Naive thymus-derived CD4-positive, alpha-beta T cell (primary cell): ENCODE data around the gene RAP1A. TPM values are rescaled to one million over a fixed set of nuclear protein-coding genes. Genes with fewer than 3 reads are reported as not detected.
A peak's percentile ranks its signal among the peaks of the same experiment; 100 is the strongest.

Experiments used
- ATAC-seq: fragments of 150-1000 bp; cut with Tn5 transposase; 2 replicates; pipeline ENCODE4 v1.10.0; 2021; ENCODE audit warnings: mild to moderate bottlenecking, moderate library complexity
- CTCF ChIA-PET: fragments of 350-600 bp; sonication (Branson Sonifier 250); formaldehyde crosslinking; loops from one replicate; lab custom pipeline; 2021; ENCODE audit warnings: antibody characterized with exemption; lab: Charles Lee
- POLR2A ChIA-PET: fragments of 350-600 bp; sonication (Branson Sonifier 250); formaldehyde crosslinking; loops from one replicate; lab custom pipeline; 2021; ENCODE audit warnings: antibody characterized with exemption, inconsistent platforms; lab: Charles Lee
- DNase-seq, 9 donors: peaks; one replicate each; pipeline versions ENCODE4 v3.0.0 to v3.0.0-alpha.2; 2020 to 2022; ENCODE audit warnings: mixed read lengths in 1 of 9
- H3K27ac ChIP-seq: one replicate; pipeline ENCODE4 v1.7.0; 2013; ENCODE audit warnings: mild to moderate bottlenecking, low read depth, low read length, moderate library complexity
- H3K27me3 ChIP-seq, 2 donors: one replicate each; pipeline ENCODE4 v1.7.0; 2013; ENCODE audit warnings: low read length in 2 of 2, mild to moderate bottlenecking in 2 of 2, moderate library complexity in 2 of 2; ENCODE audit not compliant: control insufficient read depth in 2 of 2, insufficient read depth in 2 of 2
- H3K36me3 ChIP-seq, 3 experiments: 1 replicate in 2 of 3; 2 replicates in 1 of 3; pipeline ENCODE4 v1.7.0; 2013; ENCODE audit warnings: low read length in 3 of 3, mild to moderate bottlenecking in 3 of 3, moderate library complexity in 1 of 3; ENCODE audit not compliant: insufficient read depth in 3 of 3, control insufficient read depth in 2 of 3
- H3K4me1 ChIP-seq, 2 donors: one replicate each; pipeline ENCODE4 v1.7.0; 2013; ENCODE audit warnings: low read length in 2 of 2, mild to moderate bottlenecking in 2 of 2, moderate library complexity in 1 of 2; ENCODE audit not compliant: control insufficient read depth in 2 of 2, insufficient read depth in 2 of 2
- H3K4me3 ChIP-seq: 2 replicates; pipeline ENCODE4 v1.7.0; 2013; ENCODE audit warnings: mild to moderate bottlenecking, low read length
- H3K9me3 ChIP-seq, 3 experiments: 1 replicate in 2 of 3; 2 replicates in 1 of 3; pipeline ENCODE4 v1.7.0; 2013; ENCODE audit warnings: low read length in 3 of 3; ENCODE audit not compliant: control insufficient read depth in 2 of 3
- H3K27ac Mint-ChIP-seq, 9 donors: one replicate each; pipeline ENCODE4 v1.8.0; 2020 to 2022; ENCODE audit warnings: mixed read lengths in 9 of 9, mild to moderate bottlenecking in 8 of 9, moderate library complexity in 5 of 9, inconsistent platforms in 2 of 9
- H3K27me3 Mint-ChIP-seq, 5 donors: one replicate each; pipeline ENCODE4 v1.8.0; 2021 to 2022; ENCODE audit warnings: mixed read lengths in 5 of 5, mild to moderate bottlenecking in 1 of 5
- H3K36me3 Mint-ChIP-seq, 5 donors: one replicate each; pipeline ENCODE4 v1.8.0; 2020 to 2022; ENCODE audit warnings: mixed read lengths in 5 of 5, mild to moderate bottlenecking in 3 of 5, inconsistent platforms in 1 of 5
- H3K4me1 Mint-ChIP-seq, 7 donors: one replicate each; pipeline ENCODE4 v1.8.0; 2020 to 2022; ENCODE audit warnings: mixed read lengths in 7 of 7, mild to moderate bottlenecking in 3 of 7, inconsistent platforms in 1 of 7
- H3K4me3 Mint-ChIP-seq, 10 donors: one replicate each; pipeline ENCODE4 v1.8.0; 2020 to 2022; ENCODE audit warnings: mild to moderate bottlenecking in 10 of 10, mixed read lengths in 10 of 10, moderate library complexity in 6 of 10, inconsistent platforms in 2 of 10
- H3K9me3 Mint-ChIP-seq, 11 donors: one replicate each; pipeline ENCODE4 v1.8.0; 2020 to 2022; ENCODE audit warnings: mixed read lengths in 11 of 11, mild to moderate bottlenecking in 4 of 11, inconsistent platforms in 1 of 11, moderate library complexity in 1 of 11
- intact Hi-C, 2 donors: fragments of 100-400 bp; cut with micrococcal nuclease; formaldehyde crosslinking; loops; one replicate each; pipeline ENCODE4 v1.15.1; 2023
- polyA plus RNA-seq, 2 donors: library from polyadenylated mRNA; unstranded; fragments of 300-500 nt; fragmentation: Illumina TruSeq; gene quantifications; one replicate each; pipeline ENCODE4 v1.2.3, GENCODE V29; 2021
- total RNA-seq, 6 experiments: library from RNA in 5 of 6; stranded (reverse) in 5 of 6; gene quantifications; 1 replicate in 5 of 6; 2 replicates in 1 of 6; pipeline ENCODE4 v1.2.3 and lab custom pipeline; 2021 to 2026

RAP1A gene
- total and polyA plus RNA-seq, 7 experiments from 2014 or later, result 37.6 to 183 (median 100) TPM

- H3K27ac ChIP-seq, result peak overlapping the region; percentile 35
- CTCF ChIA-PET, result interaction anchor here (0.6 to 3.4 kb wide), 3 partner anchors 24 to 582 kb away, joined by 3 to 12 read pairs (median 5); no protein-coding TSS in a partner anchor
Measured at GRCh38 chr1:111690306-111690617, 70.7 kb downstream of the RAP1A start.

GRCh38 chr1:111691886-111692285 lies 72.3 kb downstream of the RAP1A start:
- Histone ChIP-seq H3K27me3 (no peaks in the 10 kb centered on the region), H3K9me3 (no peaks in the 10 kb centered on the region), H3K4me1 (peaks cover 8 to 13% of the 10 kb centered on the region in 2 donors), H3K36me3 (peaks cover 0 to 31% (median 0%) of the 10 kb centered on the region in 3 experiments), H3K4me3 (no peak overlapping the region), H3K27ac (peak overlapping the region; percentile 19)
- CTCF ChIA-PET, result interaction anchor here (1.9 kb wide), 1 partner anchor 184 kb away, joined by 11 read pairs; no protein-coding TSS in a partner anchor
- intact Hi-C loops, result loop anchor here in 1 of 2 donors (2.0 to 5.0 kb wide), 2 partner anchors 70 to 183 kb away; no protein-coding TSS in a partner anchor
- Mint-ChIP-seq H3K36me3 (peaks cover 14 to 40% (median 18%) of the 10 kb centered on the region in 5 donors), H3K4me3 (no peak overlapping the region), H3K9me3 (peaks cover 0 to 5% (median 0%) of the 10 kb centered on the region in 11 donors), H3K27me3 (no peaks in the 10 kb centered on the region), H3K4me1 (peaks cover 39 to 82% (median 67%) of the 10 kb centered on the region in 7 donors), H3K27ac (peak overlapping the region in 8 of 9 donors; percentile 8 to 63 (median 50))
- DNase-seq, result no peak
- POLR2A ChIA-PET, result no interaction called here
- no peak for ATAC-seq

More at GRCh38 chr1:111690306-111690617, 70.7 kb downstream of the RAP1A start:
- Mint-ChIP-seq H3K27me3 (no peaks in the 10 kb centered on the region), H3K27ac (peak overlapping the region in 8 of 9 donors; percentile 30 to 88 (median 55)), H3K4me1 (peaks cover 40 to 86% (median 73%) of the 10 kb centered on the region in 7 donors), H3K9me3 (peaks cover 0 to 8% (median 2%) of the 10 kb centered on the region in 11 donors), H3K4me3 (peak overlapping the region in 5 of 10 donors; percentile 7 to 55 (median 16)), H3K36me3 (peaks cover 14 to 39% (median 26%) of the 10 kb centered on the region in 5 donors)
- Histone ChIP-seq H3K4me1 (peaks cover 8 to 12% of the 10 kb centered on the region in 2 donors), H3K36me3 (peaks cover 0 to 24% (median 0%) of the 10 kb centered on the region in 3 experiments), H3K27me3 (no peaks in the 10 kb centered on the region), H3K9me3 (no peaks in the 10 kb centered on the region), H3K4me3 (no peak overlapping the region)
- DNase-seq (no peak), ATAC-seq (no peak)
- POLR2A ChIA-PET, result interaction anchor here (0.5 to 1.4 kb wide), 4 partner anchors 29 to 526 kb away, joined by 3 to 4 read pairs (median 4); partner anchors contain the start of gene RAP1A
- intact Hi-C loops, result loop anchor here in 1 of 2 donors (5.0 kb wide), 1 partner anchor 68 kb away; no protein-coding TSS in a partner anchor

GRCh38 chr1:111695801-111696200 lies 76.2 kb downstream of the RAP1A start:
- H3K4me3 Mint-ChIP-seq, result no peak overlapping the region
- no peaks in the 10 kb centered on the region for H3K9me3 Mint-ChIP-seq
- no peak for ATAC-seq
- H3K27me3 Mint-ChIP-seq, result no peaks in the 10 kb centered on the region
- DNase-seq, result no peak
- peaks cover 19 to 50% (median 38%) of the 10 kb centered on the region in 7 donors for H3K4me1 Mint-ChIP-seq
- ChIA-PET CTCF (no interaction called here), POLR2A (no interaction called here)
- Histone ChIP-seq H3K27me3 (no peaks in the 10 kb centered on the region), H3K27ac (peak overlapping the region; percentile 36), H3K9me3 (no peaks in the 10 kb centered on the region), H3K36me3 (peaks cover 5 to 67% (median 27%) of the 10 kb centered on the region in 3 experiments), H3K4me1 (peaks cover 0 to 7% of the 10 kb centered on the region in 2 donors), H3K4me3 (no peak overlapping the region)
- peak overlapping the region in 7 of 9 donors; percentile 2 to 76 (median 55) for H3K27ac Mint-ChIP-seq
- H3K36me3 Mint-ChIP-seq, result peaks cover 26 to 44% (median 35%) of the 10 kb centered on the region in 5 donors
- intact Hi-C loops, result no loop called here

- Mint-ChIP-seq H3K36me3 (peaks cover 28 to 47% (median 39%) of the 10 kb centered on the region in 5 donors), H3K27ac (peak overlapping the region in 8 of 9 donors; percentile 21 to 63 (median 51)), H3K27me3 (no peaks in the 10 kb centered on the region), H3K4me3 (no peak overlapping the region), H3K4me1 (peaks cover 18 to 46% (median 43%) of the 10 kb centered on the region in 7 donors), H3K9me3 (no peaks in the 10 kb centered on the region)
- POLR2A ChIA-PET, result no interaction called here
- H3K27me3 ChIP-seq, result no peaks in the 10 kb centered on the region
- ATAC-seq (no peak), DNase-seq (no peak)
- no peaks in the 10 kb centered on the region for H3K9me3 ChIP-seq
- no peak overlapping the region for H3K4me3 ChIP-seq
- CTCF ChIA-PET, result interaction anchor here (0.7 kb wide), 1 partner anchor 180 kb away, joined by 3 read pairs; no protein-coding TSS in a partner anchor
- H3K27ac ChIP-seq, result no peak overlapping the region
- H3K4me1 ChIP-seq, result peaks cover 0 to 3% of the 10 kb centered on the region in 2 donors
- peaks cover 5 to 73% (median 32%) of the 10 kb centered on the region in 3 experiments for H3K36me3 ChIP-seq
- intact Hi-C loops, result no loop called here
Measured at GRCh38 chr1:111696330-111696729, 76.7 kb downstream of the RAP1A start.

GRCh38 chr1:111699268-111699667 lies 79.7 kb downstream of the RAP1A start:
- H3K27ac Mint-ChIP-seq, result peak overlapping the region in 6 of 9 donors; percentile 0 to 71 (median 36)
- no peak overlapping the region for H3K27ac ChIP-seq
- CTCF ChIA-PET, result interaction anchor here (1.8 kb wide), 2 partner anchors 14 to 192 kb away, joined by 4 to 7 read pairs; no protein-coding TSS in a partner anchor
- peaks cover 8 to 77% (median 49%) of the 10 kb centered on the region in 3 experiments for H3K36me3 ChIP-seq
- ATAC-seq, result no peak
- peaks cover 0 to 3% of the 10 kb centered on the region in 2 donors for H3K4me1 ChIP-seq
- DNase-seq, result no peak
- H3K36me3 Mint-ChIP-seq, result peaks cover 19 to 53% (median 39%) of the 10 kb centered on the region in 5 donors
- H3K27me3 Mint-ChIP-seq, result no peaks in the 10 kb centered on the region
- H3K4me3 Mint-ChIP-seq, result no peak overlapping the region
- H3K4me3 ChIP-seq, result no peak overlapping the region
- no peaks in the 10 kb centered on the region for H3K9me3 Mint-ChIP-seq
- POLR2A ChIA-PET, result interaction anchor here (0.7 kb wide), 1 partner anchor 145 kb away, joined by 3 read pairs; no protein-coding TSS in a partner anchor
- H3K27me3 ChIP-seq, result no peaks in the 10 kb centered on the region
- H3K4me1 Mint-ChIP-seq, result peaks cover 7 to 34% (median 17%) of the 10 kb centered on the region in 7 donors
- H3K9me3 ChIP-seq, result no peaks in the 10 kb centered on the region
- intact Hi-C loops, result no loop called here

- Histone ChIP-seq H3K36me3 (peaks cover 10 to 79% (median 62%) of the 10 kb centered on the region in 3 experiments), H3K4me3 (no peak overlapping the region), H3K4me1 (no peaks in the 10 kb centered on the region), H3K9me3 (no peaks in the 10 kb centered on the region), H3K27ac (no peak overlapping the region), H3K27me3 (no peaks in the 10 kb centered on the region)
- H3K9me3 Mint-ChIP-seq, result no peaks in the 10 kb centered on the region
- intact Hi-C loops, result no loop called here
- POLR2A ChIA-PET, result interaction anchor here (0.6 to 1.7 kb wide), 5 partner anchors 52 to 250 kb away, joined by 3 to 5 read pairs (median 3); no protein-coding TSS in a partner anchor
- H3K4me3 Mint-ChIP-seq, result no peak overlapping the region
- no peak for DNase-seq
- no peaks in the 10 kb centered on the region for H3K27me3 Mint-ChIP-seq
- peaks cover 0 to 23% (median 9%) of the 10 kb centered on the region in 7 donors for H3K4me1 Mint-ChIP-seq
- H3K36me3 Mint-ChIP-seq, result peaks cover 19 to 51% (median 41%) of the 10 kb centered on the region in 5 donors
- ATAC-seq, result no peak
- CTCF ChIA-PET, result interaction anchor here (0.7 to 1.6 kb wide), 4 partner anchors 10 to 73 kb away, joined by 3 to 7 read pairs (median 5); no protein-coding TSS in a partner anchor
- peak overlapping the region in 5 of 9 donors; percentile 13 to 73 (median 25) for H3K27ac Mint-ChIP-seq
Measured at GRCh38 chr1:111702504-111703050, 83.0 kb downstream of the RAP1A start.
